Measurements from ENCODE around the gene RPL41. TPM values are rescaled to one million over a fixed set of nuclear protein-coding genes. Genes with fewer than 3 reads are reported as not detected.

Gene RPL41
- total and polyA plus RNA-seq, 9 of the 15 experiments (the other 6 are each of a cell fraction or from before 2014, with no cell fraction given) = 3,403 to 11,276 (median 5,604) TPM

- TF ChIP-seq E2F4 (CRISPR knock-in tag; IDR thresholded peaks at IDR 0.05; ENCODE audit: low read depth) (peak; percentile 71), KAT2B (IDR thresholded peaks at IDR 0.05; ENCODE audit: low read depth, low read length) (peak; percentile 30), HSF4 (CRISPR knock-in tag; IDR thresholded peaks at IDR 0.05; ENCODE audit: borderline replicate concordance) (no peak), ZC3H8 (IDR thresholded peaks at IDR 0.05) (no peak), MECOM (CRISPR knock-in tag; IDR thresholded peaks at IDR 0.05) (no peak), CTBP1 (IDR thresholded peaks at IDR 0.05; ENCODE audit: borderline replicate concordance) (no peak; the same call in 1 of the 2 replicates), HMGN3 (IDR thresholded peaks at IDR 0.05; ENCODE audit: borderline replicate concordance, extremely low read depth, insufficient read length, low read depth, low read length) (peak; percentile 92), TGIF2 (CRISPR knock-in tag; IDR thresholded peaks at IDR 0.05) (no peak; the same call in 1 of the 2 replicates), NR2F6 (CRISPR knock-in tag; IDR thresholded peaks at IDR 0.05) (no peak), MYNN (IDR thresholded peaks at IDR 0.05) (peak; percentile 69; the same call in 1 of the 2 replicates), MYNN (CRISPR knock-in tag; IDR thresholded peaks at IDR 0.05) (no peak), ARID1B (IDR thresholded peaks at IDR 0.05) (0 out of 2 replicates have a peak, but pooled peaks have one; percentile 2), ZNF239 (CRISPR knock-in tag; IDR thresholded peaks at IDR 0.05) (no peak), ZNF780A (CRISPR knock-in tag; IDR thresholded peaks at IDR 0.05) (no peak), NFRKB (IDR thresholded peaks at IDR 0.05; ENCODE audit: low read depth) (no peak), SIN3A (IDR thresholded peaks at IDR 0.05; ENCODE audit: borderline replicate concordance in 2 of 2, control insufficient read depth in 1 of 2, low read depth in 2 of 2, low read length in 2 of 2) (peak in 1 of 2 experiments; percentile 71; a peak in 1 of 4 replicates)
- TF ChIP-seq, protein P1, sequence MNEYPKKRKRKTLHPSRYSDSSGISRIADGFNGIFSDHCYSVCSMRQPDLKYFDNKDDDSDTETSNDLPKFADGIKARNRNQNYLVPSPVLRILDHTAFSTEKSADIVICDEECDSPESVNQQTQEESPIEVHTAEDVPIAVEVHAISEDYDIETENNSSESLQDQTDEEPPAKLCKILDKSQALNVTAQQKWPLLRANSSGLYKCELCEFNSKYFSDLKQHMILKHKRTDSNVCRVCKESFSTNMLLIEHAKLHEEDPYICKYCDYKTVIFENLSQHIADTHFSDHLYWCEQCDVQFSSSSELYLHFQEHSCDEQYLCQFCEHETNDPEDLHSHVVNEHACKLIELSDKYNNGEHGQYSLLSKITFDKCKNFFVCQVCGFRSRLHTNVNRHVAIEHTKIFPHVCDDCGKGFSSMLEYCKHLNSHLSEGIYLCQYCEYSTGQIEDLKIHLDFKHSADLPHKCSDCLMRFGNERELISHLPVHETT (CRISPR knock-in tag; conservative IDR thresholded peaks at IDR 0.05 in 1 of 2, IDR thresholded peaks at IDR 0.05 in 1 of 2) = peak in 1 of 2 experiments; percentile 90; a peak in 2 of 4 replicates
- TF ChIP-seq, protein P2, sequence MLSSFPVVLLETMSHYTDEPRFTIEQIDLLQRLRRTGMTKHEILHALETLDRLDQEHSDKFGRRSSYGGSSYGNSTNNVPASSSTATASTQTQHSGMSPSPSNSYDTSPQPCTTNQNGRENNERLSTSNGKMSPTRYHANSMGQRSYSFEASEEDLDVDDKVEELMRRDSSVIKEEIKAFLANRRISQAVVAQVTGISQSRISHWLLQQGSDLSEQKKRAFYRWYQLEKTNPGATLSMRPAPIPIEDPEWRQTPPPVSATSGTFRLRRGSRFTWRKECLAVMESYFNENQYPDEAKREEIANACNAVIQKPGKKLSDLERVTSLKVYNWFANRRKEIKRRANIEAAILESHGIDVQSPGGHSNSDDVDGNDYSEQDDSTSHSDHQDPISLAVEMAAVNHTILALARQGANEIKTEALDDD (IDR thresholded peaks at IDR 0.05) = peak; percentile 75; the same call in 1 of the 2 replicates
- TF ChIP-seq, protein P3, sequence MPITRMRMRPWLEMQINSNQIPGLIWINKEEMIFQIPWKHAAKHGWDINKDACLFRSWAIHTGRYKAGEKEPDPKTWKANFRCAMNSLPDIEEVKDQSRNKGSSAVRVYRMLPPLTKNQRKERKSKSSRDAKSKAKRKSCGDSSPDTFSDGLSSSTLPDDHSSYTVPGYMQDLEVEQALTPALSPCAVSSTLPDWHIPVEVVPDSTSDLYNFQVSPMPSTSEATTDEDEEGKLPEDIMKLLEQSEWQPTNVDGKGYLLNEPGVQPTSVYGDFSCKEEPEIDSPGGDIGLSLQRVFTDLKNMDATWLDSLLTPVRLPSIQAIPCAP (CRISPR knock-in tag; IDR thresholded peaks at IDR 0.05; ENCODE audit: borderline replicate concordance) = no peak
- TF ChIP-seq, protein P4, sequence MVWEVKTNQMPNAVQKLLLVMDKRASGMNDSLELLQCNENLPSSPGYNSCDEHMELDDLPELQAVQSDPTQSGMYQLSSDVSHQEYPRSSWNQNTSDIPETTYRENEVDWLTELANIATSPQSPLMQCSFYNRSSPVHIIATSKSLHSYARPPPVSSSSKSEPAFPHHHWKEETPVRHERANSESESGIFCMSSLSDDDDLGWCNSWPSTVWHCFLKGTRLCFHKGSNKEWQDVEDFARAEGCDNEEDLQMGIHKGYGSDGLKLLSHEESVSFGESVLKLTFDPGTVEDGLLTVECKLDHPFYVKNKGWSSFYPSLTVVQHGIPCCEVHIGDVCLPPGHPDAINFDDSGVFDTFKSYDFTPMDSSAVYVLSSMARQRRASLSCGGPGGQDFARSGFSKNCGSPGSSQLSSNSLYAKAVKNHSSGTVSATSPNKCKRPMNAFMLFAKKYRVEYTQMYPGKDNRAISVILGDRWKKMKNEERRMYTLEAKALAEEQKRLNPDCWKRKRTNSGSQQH (CRISPR knock-in tag; IDR thresholded peaks at IDR 0.05) = peak; percentile 25; the same call in 1 of the 2 replicates
Observed at GRCh38 chr12:56104109-56104814, 12.2 kb upstream of the RPL41 start, which contains the start of gene PA2G4 (continued).

All from K562 (cell line).